Activated CD4-positive, alpha-beta memory T cell treated with anti-CD3 and anti-CD28 coated beads, Interleukin-2, amount 10 ng/mL, durations not matched to agents 7 days and 5 days (primary cell): ENCODE measurements around the gene CEP85L. TPM values are rescaled to one million over a fixed set of nuclear protein-coding genes. Genes with fewer than 3 reads are reported as not detected.

ENCODE experiments used
- CTCF ChIA-PET: fragments of 350-600 bp; sonication (Branson Sonifier 250); formaldehyde crosslinking; loops from one replicate; lab custom pipeline; 2021; ENCODE audit warnings: antibody characterized with exemption, inconsistent platforms; lab: Charles Lee
- POLR2A ChIA-PET: fragments of 350-600 bp; sonication (Branson Sonifier 250); formaldehyde crosslinking; loops from one replicate; lab custom pipeline; 2021; ENCODE audit warnings: antibody characterized with exemption; lab: Charles Lee
- DNase-seq: peaks from one replicate; pipeline ENCODE4 v3.0.0-alpha.2; 2020
- H3K27ac Mint-ChIP-seq: one replicate; pipeline ENCODE4 v1.8.0; 2021; ENCODE audit warnings: mild to moderate bottlenecking, mixed read lengths
- H3K27me3 Mint-ChIP-seq: one replicate; pipeline ENCODE4 v1.8.0; 2021; ENCODE audit warnings: mixed read lengths
- H3K36me3 Mint-ChIP-seq: one replicate; pipeline ENCODE4 v1.8.0; 2021; ENCODE audit warnings: low read depth, mixed read lengths
- H3K4me1 Mint-ChIP-seq: one replicate; pipeline ENCODE4 v1.8.0; 2021; ENCODE audit warnings: mixed read lengths
- H3K4me3 Mint-ChIP-seq: one replicate; pipeline ENCODE4 v1.8.0; 2021; ENCODE audit warnings: mild to moderate bottlenecking, mixed read lengths
- H3K9me3 Mint-ChIP-seq: one replicate; pipeline ENCODE4 v1.8.0; 2021; ENCODE audit warnings: mixed read lengths
- total RNA-seq, 2 experiments: library from RNA; stranded (reverse); gene quantifications; one replicate each; pipeline ENCODE4 v1.2.3, GENCODE V29; 2021

CEP85L gene
- total RNA-seq, 2 experiments from 2014 or later, result 36.2 to 38.0 TPM

- no peak for DNase-seq
- CTCF ChIA-PET, result no interaction called here
- no peaks in the 10 kb centered on the region for H3K36me3 Mint-ChIP-seq
- H3K4me3 Mint-ChIP-seq, result no peak overlapping the region
- peaks cover 4% of the 10 kb centered on the region for H3K9me3 Mint-ChIP-seq
- no peaks in the 10 kb centered on the region for H3K27me3 Mint-ChIP-seq
- H3K4me1 Mint-ChIP-seq, result no peaks in the 10 kb centered on the region
- POLR2A ChIA-PET, result no interaction called here
- no peak overlapping the region for H3K27ac Mint-ChIP-seq
Measured at GRCh38 chr6:118419448-118420394, 231.7 kb downstream of the CEP85L start.

Other genes starting within 250 kb of the CEP85L start
- not detected for gene PLN, start 103.3 kb downstream of the CEP85L start, total RNA-seq
- 10 to 100 TPM; 55.7 to 59.8 TPM for gene ASF1A, start 242.6 kb upstream of the CEP85L start, total RNA-seq